H54 (cell line): Measurements from ENCODE around the gene CPNE8.
A peak's percentile ranks its signal among the peaks of the same experiment; 100 is the strongest.

Experiments used
- DNase-seq: peaks from one replicate; pipeline ENCODE4 v3.0.0; 2011; ENCODE audit warnings: low spot score, mixed read lengths; ENCODE audit not compliant: insufficient read length
- FAIRE-seq: peaks from 3 replicates; lab custom pipeline; 2011; peaks lifted over from hg19 to GRCh38; lab: Jason Lieb, UNC
- POLR2A ChIP-seq: IDR thresholded peaks from 2 replicates; pipeline ENCODE4 v1.6.1; 2011; ENCODE audit warnings: low read depth, mild to moderate bottlenecking, low read length

The CPNE8 gene

GRCh38 chr12:38905480-38906351, at the start of gene CPNE8:
CPNE8 (minus strand) TSS chr12:38905591; CDS start chr12:38905534, 57 bp downstream.
- FAIRE-seq, result no peak
- DNase-seq, result peak; percentile 13
- TF ChIP-seq POLR2A, result no peak

- DNase-seq, result no peak
- no peak for FAIRE-seq
- TF ChIP-seq POLR2A, result no peak
These were observed 49.0 kb upstream of the CPNE8 start for GRCh38 chr12:38954238-38954873.

- DNase-seq (no peak), FAIRE-seq (no peak)
- TF ChIP-seq POLR2A, result no peak
These were observed 44.0 kb upstream of the CPNE8 start for GRCh38 chr12:38949363-38949762.

GRCh38 chr12:38934686-38935085, 29.3 kb upstream of the CPNE8 start:
- no peak for FAIRE-seq
- TF ChIP-seq POLR2A, result no peak
- no peak for DNase-seq

- FAIRE-seq, result no peak
- no peak for TF ChIP-seq POLR2A
- no peak for DNase-seq
These were observed 28.7 kb upstream of the CPNE8 start for GRCh38 chr12:38934078-38934584.

GRCh38 chr12:38932320-38932719, 26.9 kb upstream of the CPNE8 start:
- FAIRE-seq (no peak), DNase-seq (no peak)
- no peak for TF ChIP-seq POLR2A

- TF ChIP-seq POLR2A, result no peak
- no peak for DNase-seq
- no peak for FAIRE-seq
These were observed 26.1 kb upstream of the CPNE8 start for GRCh38 chr12:38931461-38931860.

GRCh38 chr12:38930990-38931389, 25.6 kb upstream of the CPNE8 start:
- no peak for FAIRE-seq
- no peak for DNase-seq
- no peak for TF ChIP-seq POLR2A

GRCh38 chr12:38926501-38926900, 21.1 kb upstream of the CPNE8 start:
- no peak for TF ChIP-seq POLR2A
- no peak for FAIRE-seq
- no peak for DNase-seq

- no peak for FAIRE-seq
- DNase-seq, result no peak
- TF ChIP-seq POLR2A, result no peak
These were observed 15.8 kb upstream of the CPNE8 start for GRCh38 chr12:38921025-38921677.

- FAIRE-seq (no peak), DNase-seq (no peak)
- no peak for TF ChIP-seq POLR2A
These were observed 13.8 kb upstream of the CPNE8 start for GRCh38 chr12:38919191-38919590.

- DNase-seq, result no peak
- no peak for TF ChIP-seq POLR2A
- no peak for FAIRE-seq
These were observed 10.2 kb upstream of the CPNE8 start for GRCh38 chr12:38915429-38916182.

GRCh38 chr12:38912116-38912515, 6.7 kb upstream of the CPNE8 start:
- TF ChIP-seq POLR2A, result no peak
- DNase-seq (no peak), FAIRE-seq (no peak)

GRCh38 chr12:38911611-38912010, 6.2 kb upstream of the CPNE8 start:
- TF ChIP-seq POLR2A, result no peak
- FAIRE-seq (no peak), DNase-seq (no peak)
